ENCODE results near the gene NTM. TPM values are rescaled to one million over a fixed set of nuclear protein-coding genes. Genes with fewer than 3 reads are reported as not detected.
A peak's percentile ranks its signal among the peaks of the same experiment; 100 is the strongest.

NTM gene
- total and polyA plus RNA-seq, 2 donors from 2014 or later, result 0.92 to 10.3 TPM

DNA sequence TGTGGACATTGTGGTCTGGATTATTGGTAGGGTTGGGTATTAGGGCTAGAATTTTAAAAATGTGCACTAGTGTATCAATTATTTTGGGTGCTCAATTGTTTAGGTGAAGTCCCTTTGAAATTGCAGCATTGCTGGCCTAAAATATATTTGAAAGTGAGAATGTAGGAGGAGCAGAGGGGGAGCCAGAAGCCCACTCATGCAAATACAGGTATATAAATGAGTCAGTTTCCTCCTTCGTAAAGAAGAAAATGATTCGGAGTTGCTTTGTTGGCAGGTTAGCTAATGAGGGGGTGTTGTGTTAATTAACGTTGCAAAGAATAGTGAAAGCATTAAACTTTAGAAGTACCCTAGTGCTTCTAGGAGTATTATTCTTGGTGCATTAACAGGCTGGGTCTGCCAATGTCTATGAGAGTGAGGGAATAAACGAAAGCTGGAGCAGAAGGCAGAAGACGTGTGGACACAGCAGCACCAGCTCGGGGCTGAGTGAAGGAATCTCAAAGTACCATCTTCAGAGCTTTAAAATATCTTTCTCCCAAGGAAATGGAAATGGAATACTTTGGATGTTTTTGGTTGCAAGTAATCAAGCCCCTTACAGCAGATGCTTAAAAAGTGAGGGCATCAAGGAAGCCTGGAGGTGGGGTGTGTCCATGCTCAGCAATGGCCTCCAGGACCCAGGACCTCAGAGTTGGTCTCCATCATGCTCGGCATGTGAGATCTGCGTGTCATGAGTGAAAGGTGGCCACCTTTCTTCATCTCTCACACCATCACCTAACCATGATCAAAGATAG, 522.9 kb downstream of the NTM start:
- intact Hi-C loops (cut with DNase I), result no loop called here
- H3K4me1 ChIP-seq (ENCODE audit: control insufficient read depth in 2 of 3, insufficient read depth in 2 of 3, low read depth in 1 of 3, low read length in 3 of 3), result peaks cover 0 to 3% (median 0%) of the 10 kb centered on the region in 3 donors

DNA sequence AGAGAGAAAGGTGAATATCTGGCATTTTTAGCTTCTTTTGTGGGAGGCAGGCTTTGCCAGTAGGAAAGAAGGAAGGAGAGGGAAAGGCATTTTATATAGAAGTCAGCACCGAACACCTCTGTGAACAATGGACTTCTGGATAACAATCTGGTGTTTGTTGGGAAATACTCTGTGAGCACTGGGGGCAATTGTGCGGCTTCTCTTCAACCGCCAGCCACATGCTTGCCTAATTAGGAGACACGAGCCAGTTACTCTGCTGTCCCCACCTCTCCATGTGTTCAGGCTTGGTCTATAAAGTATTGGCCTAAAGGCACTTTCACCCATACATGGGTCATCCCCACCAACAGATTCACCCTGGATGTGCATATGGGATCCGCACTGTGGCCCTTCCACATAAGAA, 523.6 kb downstream of the NTM start:
- no peak for FAIRE-seq
- no peaks in the 10 kb centered on the region for H3K9me3 ChIP-seq (ENCODE audit: control insufficient read depth in 2 of 3, insufficient read depth in 1 of 3, low read length in 3 of 3)

More for the DNA sequence above, 522.9 kb downstream of the NTM start:
- Histone ChIP-seq H3K27ac (ENCODE audit: low read depth in 2 of 2, low read length in 2 of 2) (no peak overlapping the region), H3K36me3 (ENCODE audit: control insufficient read depth in 2 of 3, insufficient read depth in 3 of 3, low read length in 3 of 3) (no peaks in the 10 kb centered on the region), H3K27me3 (ENCODE audit: control insufficient read depth, insufficient read depth, low read length) (no peaks in the 10 kb centered on the region), H3K4me3 (ENCODE audit: low read length in 3 of 3) (no peak overlapping the region), H3K9me3 (ENCODE audit: control insufficient read depth in 2 of 3, insufficient read depth in 1 of 3, low read length in 3 of 3) (no peaks in the 10 kb centered on the region), H3K9ac (ENCODE audit: low read length in 3 of 3) (no peak overlapping the region)
- FAIRE-seq (no peak), DNase-seq (no peak)
- TF ChIP-seq, protein P1, sequence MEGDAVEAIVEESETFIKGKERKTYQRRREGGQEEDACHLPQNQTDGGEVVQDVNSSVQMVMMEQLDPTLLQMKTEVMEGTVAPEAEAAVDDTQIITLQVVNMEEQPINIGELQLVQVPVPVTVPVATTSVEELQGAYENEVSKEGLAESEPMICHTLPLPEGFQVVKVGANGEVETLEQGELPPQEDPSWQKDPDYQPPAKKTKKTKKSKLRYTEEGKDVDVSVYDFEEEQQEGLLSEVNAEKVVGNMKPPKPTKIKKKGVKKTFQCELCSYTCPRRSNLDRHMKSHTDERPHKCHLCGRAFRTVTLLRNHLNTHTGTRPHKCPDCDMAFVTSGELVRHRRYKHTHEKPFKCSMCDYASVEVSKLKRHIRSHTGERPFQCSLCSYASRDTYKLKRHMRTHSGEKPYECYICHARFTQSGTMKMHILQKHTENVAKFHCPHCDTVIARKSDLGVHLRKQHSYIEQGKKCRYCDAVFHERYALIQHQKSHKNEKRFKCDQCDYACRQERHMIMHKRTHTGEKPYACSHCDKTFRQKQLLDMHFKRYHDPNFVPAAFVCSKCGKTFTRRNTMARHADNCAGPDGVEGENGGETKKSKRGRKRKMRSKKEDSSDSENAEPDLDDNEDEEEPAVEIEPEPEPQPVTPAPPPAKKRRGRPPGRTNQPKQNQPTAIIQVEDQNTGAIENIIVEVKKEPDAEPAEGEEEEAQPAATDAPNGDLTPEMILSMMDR (IDR thresholded peaks at IDR 0.05; ENCODE audit: borderline replicate concordance, extremely low read depth, insufficient read depth), result no peak

DNA sequence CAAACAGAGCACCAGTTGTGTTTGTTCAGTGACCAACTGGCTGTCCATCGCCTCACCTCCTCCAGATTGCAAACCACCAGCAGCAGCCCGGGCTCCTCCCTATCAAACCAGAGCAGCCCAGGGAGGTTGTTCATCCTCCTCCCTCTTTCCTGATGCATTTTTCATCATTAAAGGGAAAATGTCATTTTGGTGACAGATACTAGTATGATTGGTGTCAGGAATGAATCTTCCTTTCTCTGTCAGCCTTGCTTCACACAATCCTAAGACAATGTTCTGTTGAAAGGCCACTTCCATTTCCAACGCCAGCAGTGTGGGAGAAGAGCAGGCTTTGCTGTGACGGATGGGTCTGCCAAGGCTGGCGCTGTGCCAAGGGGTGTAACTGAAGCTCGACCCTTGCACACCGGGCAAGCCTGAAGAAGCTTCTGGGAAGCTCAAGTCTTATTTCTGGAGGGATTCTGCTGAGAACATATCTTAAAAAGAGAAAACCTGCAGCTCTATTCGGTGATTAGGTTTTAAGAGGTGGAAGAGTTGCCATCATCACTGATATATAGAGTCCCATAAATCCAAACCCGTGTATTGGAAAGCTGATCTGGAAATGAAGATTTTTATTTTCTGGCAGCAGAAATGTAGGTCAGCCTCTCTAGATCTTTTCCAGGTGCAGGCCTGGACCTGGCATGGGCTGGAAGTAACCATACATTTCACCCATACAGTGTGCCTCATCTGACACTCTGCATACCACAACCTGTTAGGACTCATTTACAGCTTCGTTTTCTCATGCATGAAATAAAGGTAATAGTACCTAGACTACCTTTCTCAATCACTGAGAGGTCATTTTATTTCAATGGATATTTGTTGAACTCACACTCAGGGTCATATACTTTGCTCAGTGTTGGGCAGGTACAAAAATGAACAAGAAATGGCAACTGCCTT, 524.5 kb downstream of the NTM start:
- H3K4me1 ChIP-seq (ENCODE audit: control insufficient read depth in 2 of 3, insufficient read depth in 2 of 3, low read depth in 1 of 3, low read length in 3 of 3), result no peaks in the 10 kb centered on the region
- peak in 3 of 5 donors; percentile 43 to 73 (median 59) for DNase-seq
- FAIRE-seq, result no peak
- TF ChIP-seq, protein P1 (IDR thresholded peaks at IDR 0.05; ENCODE audit: borderline replicate concordance, extremely low read depth, insufficient read depth), result no peak
- H3K4me3 ChIP-seq (ENCODE audit: low read length in 3 of 3), result no peak overlapping the region
- H3K36me3 ChIP-seq (ENCODE audit: control insufficient read depth in 2 of 3, insufficient read depth in 3 of 3, low read length in 3 of 3), result no peaks in the 10 kb centered on the region
- no peaks in the 10 kb centered on the region for H3K27me3 ChIP-seq (ENCODE audit: control insufficient read depth, insufficient read depth, low read length)
- H3K9me3 ChIP-seq (ENCODE audit: control insufficient read depth in 2 of 3, insufficient read depth in 1 of 3, low read length in 3 of 3), result no peaks in the 10 kb centered on the region
- H3K27ac ChIP-seq (ENCODE audit: low read depth in 2 of 2, low read length in 2 of 2), result no peak overlapping the region
- no peak overlapping the region for H3K9ac ChIP-seq (ENCODE audit: low read length in 3 of 3)
- intact Hi-C loops (cut with DNase I), result no loop called here

More for the DNA sequence above, 523.6 kb downstream of the NTM start:
- Histone ChIP-seq H3K27me3 (ENCODE audit: control insufficient read depth, insufficient read depth, low read length) (no peaks in the 10 kb centered on the region), H3K27ac (ENCODE audit: low read depth in 2 of 2, low read length in 2 of 2) (no peak overlapping the region), H3K4me1 (ENCODE audit: control insufficient read depth in 2 of 3, insufficient read depth in 2 of 3, low read depth in 1 of 3, low read length in 3 of 3) (peaks cover 0 to 3% (median 0%) of the 10 kb centered on the region in 3 donors), H3K9ac (ENCODE audit: low read length in 3 of 3) (no peak overlapping the region), H3K4me3 (ENCODE audit: low read length in 3 of 3) (no peak overlapping the region), H3K36me3 (ENCODE audit: control insufficient read depth in 2 of 3, insufficient read depth in 3 of 3, low read length in 3 of 3) (no peaks in the 10 kb centered on the region)
- TF ChIP-seq, protein P1 (IDR thresholded peaks at IDR 0.05; ENCODE audit: borderline replicate concordance, extremely low read depth, insufficient read depth), result no peak
- intact Hi-C loops (cut with DNase I), result no loop called here
- DNase-seq, result no peak
